IMR-90 (cell line): ENCODE measurements around the gene TMC3. TPM values are rescaled to one million over a fixed set of nuclear protein-coding genes. Genes with fewer than 3 reads are reported as not detected.

Experiments
- ATAC-seq: fragments of 200-7000 bp; cut with Tn5 transposase; 2 replicates; pipeline ENCODE4 v1.9.1; 2020; ENCODE audit warnings: low read depth, mild to moderate bottlenecking, moderate library complexity
- BruUV-seq: library from RNA; stranded (reverse); fragments of 400-500 nt; replicated peaks from 2 replicates; lab custom pipeline; 2021; lab: Mats Ljungman, UMichigan
- CTCF ChIA-PET: fragments of 300-600 bp; formaldehyde crosslinking; extraction: SDS; loops from one replicate; lab custom pipeline; 2021; ENCODE audit warnings: antibody characterized with exemption; lab: Yijun Ruan, JAX
- POLR2A ChIA-PET: fragments of 300-600 bp; sonication (Branson Sonifier 250); formaldehyde crosslinking; loops from one replicate; lab custom pipeline; 2022; ENCODE audit warnings: antibody characterized with exemption; ENCODE audit not compliant: unreplicated experiment; lab: Charles Lee
- DNase-seq: peaks from one replicate; pipeline ENCODE4 v3.0.0; 2013
- H2AFZ ChIP-seq: replicated peaks from 2 replicates; pipeline ENCODE3; 2013; ENCODE audit warnings: low read length, mild to moderate bottlenecking; ENCODE audit not compliant: poor library complexity
- H2AK5ac ChIP-seq: 2 replicates; pipeline ENCODE4 v1.6.1; 2013; ENCODE audit warnings: low read depth, low read length, inconsistent platforms
- H2AK9ac ChIP-seq: replicated peaks from 2 replicates; pipeline ENCODE3; 2013; ENCODE audit warnings: mild to moderate bottlenecking, low read depth, low read length, moderate library complexity; ENCODE audit not compliant: poor library complexity
- H2BK120ac ChIP-seq: 2 replicates; pipeline ENCODE4 v1.6.1; 2013; ENCODE audit warnings: low read depth, low read length, inconsistent platforms
- H2BK15ac ChIP-seq: 3 replicates; pipeline ENCODE4 v1.6.1; 2013; ENCODE audit warnings: low read depth, low read length, inconsistent platforms
- H2BK20ac ChIP-seq: 2 replicates; pipeline ENCODE4 v1.6.1; 2013; ENCODE audit warnings: low read depth, mild to moderate bottlenecking, inconsistent platforms, low read length, moderate library complexity
- H2BK5ac ChIP-seq: 2 replicates; pipeline ENCODE4 v1.6.1; 2013; ENCODE audit warnings: mild to moderate bottlenecking, low read depth, low read length, inconsistent platforms; ENCODE audit not compliant: poor library complexity, severe bottlenecking
- H3K14ac ChIP-seq: replicated peaks from 2 replicates; pipeline ENCODE4 v1.6.1; 2013; ENCODE audit warnings: low read depth, low read length, inconsistent platforms
- H3K18ac ChIP-seq: 2 replicates; pipeline ENCODE4 v1.6.1; 2013; ENCODE audit warnings: low read depth, low read length, control low read depth
- H3K23ac ChIP-seq: 2 replicates; pipeline ENCODE4 v1.6.1; 2013; ENCODE audit warnings: low read depth, low read length, inconsistent platforms
- H3K27ac ChIP-seq: 2 replicates; pipeline ENCODE4 v1.5.1; 2013; ENCODE audit warnings: mild to moderate bottlenecking, control low read depth, low read length; ENCODE audit not compliant: insufficient read depth
- H3K27me3 ChIP-seq: 2 replicates; pipeline ENCODE4 v1.6.1; 2013; ENCODE audit warnings: low read length; ENCODE audit not compliant: control insufficient read depth, insufficient read depth
- H3K36me3 ChIP-seq: 2 replicates; pipeline ENCODE4 v1.6.1; 2013; ENCODE audit warnings: low read length, mixed read lengths; ENCODE audit not compliant: control insufficient read depth, insufficient read depth
- H3K4ac ChIP-seq: 2 replicates; pipeline ENCODE4 v1.6.1; 2013; ENCODE audit warnings: low read depth, low read length, inconsistent platforms
- H3K4me1 ChIP-seq: 2 replicates; pipeline ENCODE4 v1.6.1; 2013; ENCODE audit warnings: low read length, mixed read lengths; ENCODE audit not compliant: control insufficient read depth, insufficient read depth
- H3K4me2 ChIP-seq: 2 replicates; pipeline ENCODE4 v1.6.1; 2013; ENCODE audit warnings: low read depth, mild to moderate bottlenecking, control low read depth, low read length, moderate library complexity
- H3K4me3 ChIP-seq: 2 replicates; pipeline ENCODE4 v1.5.1; 2013; ENCODE audit warnings: low read depth, mild to moderate bottlenecking, control low read depth, low read length, moderate library complexity; ENCODE audit not compliant: insufficient read depth
- H3K56ac ChIP-seq: 2 replicates; pipeline ENCODE4 v1.6.1; 2013; ENCODE audit warnings: low read length, inconsistent platforms; ENCODE audit not compliant: insufficient read depth; ENCODE audit errors: extremely low read depth
- H3K79me1 ChIP-seq, 2 experiments: 2 replicates each; pipeline ENCODE4 v1.6.1; 2013; ENCODE audit warnings: low read length in 2 of 2, inconsistent platforms in 1 of 2, low read depth in 1 of 2
- H3K9ac ChIP-seq: 2 replicates; pipeline ENCODE4 v1.6.1; 2013; ENCODE audit warnings: low read depth, low read length, control low read depth
- H3K9me1 ChIP-seq: 2 replicates; pipeline ENCODE4 v1.6.1; 2013; ENCODE audit warnings: low read length, inconsistent platforms; ENCODE audit not compliant: insufficient read depth
- H3K9me3 ChIP-seq: 2 replicates; pipeline ENCODE4 v1.6.1; 2013; ENCODE audit warnings: low read length; ENCODE audit not compliant: control insufficient read depth, insufficient read depth
- H4K20me1 ChIP-seq: 2 replicates; pipeline ENCODE4 v1.6.1; 2013; ENCODE audit warnings: low read length, inconsistent platforms; ENCODE audit not compliant: insufficient read depth
- H4K5ac ChIP-seq: 2 replicates; pipeline ENCODE4 v1.6.1; 2013; ENCODE audit warnings: mild to moderate bottlenecking, low read depth, low read length, control low read depth
- H4K8ac ChIP-seq, 2 experiments: 2 replicates each; pipeline ENCODE4 v1.6.1; 2013; ENCODE audit warnings: low read depth in 2 of 2, low read length in 2 of 2, control low read depth in 1 of 2, inconsistent platforms in 1 of 2
- H4K91ac ChIP-seq: 2 replicates; pipeline ENCODE4 v1.6.1; 2013; ENCODE audit warnings: low read depth, low read length, inconsistent platforms; ENCODE audit not compliant: insufficient read depth
- BHLHE40 ChIP-seq: fragments of 150-350 bp; IDR thresholded peaks from 2 replicates; pipeline ENCODE4 v1.6.1; 2016; ENCODE audit warnings: mild to moderate bottlenecking, low read depth, low read length
- CEBPB ChIP-seq: IDR thresholded peaks from 2 replicates; pipeline ENCODE4 v1.6.1; 2012; ENCODE audit warnings: low read depth, low read length, improper control_type of control experiment
- CHD1 ChIP-seq: IDR thresholded peaks from 2 replicates; pipeline ENCODE4 v1.6.1; 2012; ENCODE audit warnings: low read depth, low read length, improper control_type of control experiment
- ELK1 ChIP-seq: fragments of 150-350 bp; IDR thresholded peaks from 2 replicates; pipeline ENCODE4 v1.6.1; 2016; ENCODE audit warnings: low read depth, mild to moderate bottlenecking, low read length, moderate library complexity, borderline replicate concordance
- FOS ChIP-seq: fragments of 150-350 bp; IDR thresholded peaks from 2 replicates; pipeline ENCODE4 v1.6.1; 2016; ENCODE audit warnings: low read depth, low read length
- MAZ ChIP-seq: IDR thresholded peaks from 2 replicates; pipeline ENCODE4 v1.6.1; 2012; ENCODE audit warnings: low read depth, mild to moderate bottlenecking, low read length, improper control_type of control experiment, moderate library complexity, borderline replicate concordance
- RAD21 ChIP-seq: IDR thresholded peaks from 2 replicates; pipeline ENCODE4 v1.6.1; 2012; ENCODE audit warnings: low read length, improper control_type of control experiment
- RCOR1 ChIP-seq: IDR thresholded peaks from 2 replicates; pipeline ENCODE4 v1.6.1; 2012; ENCODE audit warnings: mild to moderate bottlenecking, low read length, improper control_type of control experiment; ENCODE audit not compliant: insufficient replicate concordance
- USF2 ChIP-seq: fragments of 150-350 bp; IDR thresholded peaks from 2 replicates; pipeline ENCODE4 v1.6.1; 2017; ENCODE audit warnings: mild to moderate bottlenecking, antibody characterized with exemption, low read length, low read depth
- WGBS, 2 experiments: methylation state at CpG; one replicate each; pipeline versions ENCODE4 v1.1.5 to v1.1.7; 2013; ENCODE audit warnings: missing lambda C conversion rate in 2 of 2; ENCODE audit not compliant: insufficient read length in 1 of 2; ENCODE audit errors: extremely low coverage in 2 of 2; 5-methylcytosine and 5-hydroxymethylcytosine counted together
- dilution Hi-C: fragments of 300-500 bp; cut with HindIII; formaldehyde crosslinking; loops from one replicate; pipeline ENCODE4 v1.14.3; 2018; ENCODE audit warnings: low sequenced_read_pairs; ENCODE audit not compliant: unreplicated experiment
- in situ Hi-C: fragments of 300-500 bp; cut with MboI; formaldehyde crosslinking; loops from 3 replicates; pipeline ENCODE4 v1.14.3; 2019; ENCODE audit warnings: low sequenced_read_pairs, inconsistent platforms, mixed read lengths
- intact Hi-C: fragments of 100-400 bp; cut with micrococcal nuclease; formaldehyde crosslinking; loops from 2 replicates; pipeline ENCODE4 v1.10.0; 2022
- polyA plus RNA-seq, 3 experiments: library from polyadenylated mRNA; depleted of rRNA; stranded (reverse); fragments of >200 nt; gene quantifications; 2 replicates each; pipeline ENCODE4 v1.2.3, GENCODE V29; 2012; ENCODE audit warnings: low replicate concordance in 1 of 3
- total RNA-seq: library from RNA; depleted of rRNA; stranded (reverse); fragments of >200 nt; gene quantifications from 2 replicates; pipeline ENCODE4 v1.2.3, GENCODE V29; 2012

The TMC3 gene
- total and polyA plus RNA-seq, 2 of the 4 experiments (the other 2 are of a cell fraction), result not detected

- Histone ChIP-seq H4K8ac (no peak overlapping the region), H3K27me3 (peaks cover 3% of the 10 kb centered on the region; the same call in 1 of the 2 replicates), H2BK5ac (no peak overlapping the region), H2AK5ac (no peak overlapping the region), H3K9me3 (no peaks in the 10 kb centered on the region), H2BK15ac (no peak overlapping the region), H3K4me3 (no peak overlapping the region), H4K5ac (no peak overlapping the region), H2BK20ac (no peak overlapping the region), H3K79me1 (no peaks in the 10 kb centered on the region), H4K20me1 (no peaks in the 10 kb centered on the region), H2AFZ (no peak overlapping the region), H3K9ac (no peak overlapping the region), H4K91ac (no peak overlapping the region), H3K14ac (no peak overlapping the region), H3K23ac (no peak overlapping the region), H3K18ac (no peak overlapping the region), H2BK120ac (no peak overlapping the region), H3K9me1 (no peaks in the 10 kb centered on the region; the same call in 1 of the 2 replicates), H3K36me3 (no peaks in the 10 kb centered on the region), H3K4me1 (peaks cover under 1% of the 10 kb centered on the region), H2AK9ac (no peak overlapping the region), H3K4ac (no peak overlapping the region), H3K27ac (no peak overlapping the region), H3K4me2 (no peak overlapping the region), H3K56ac (no peak overlapping the region)
- intact Hi-C loops (loop anchor here (5.0 kb wide), 2 partner anchors 693 to 723 kb away; no protein-coding TSS in a partner anchor), in situ Hi-C loops (loop anchor here (10.0 kb wide), 1 partner anchor 781 kb away; no protein-coding TSS in a partner anchor), dilution Hi-C loops (no loop called here)
- TF ChIP-seq CEBPB, result no peak
- TF ChIP-seq FOS, result no peak
- TF ChIP-seq MAZ, result no peak
- no peak for TF ChIP-seq CHD1
- no peak for TF ChIP-seq RAD21
- no peak for TF ChIP-seq ELK1
- TF ChIP-seq USF2, result no peak
- TF ChIP-seq BHLHE40, result no peak
- no peak for TF ChIP-seq RCOR1
- ChIA-PET POLR2A (no interaction called here), CTCF (no interaction called here)
- ATAC-seq (no peak), DNase-seq (no peak)
- 90% methylated on average over 20 of the region's 32 CpGs; no CpG with 5 or more reads in 1 of the 2 experiments for WGBS, 2 experiments
- no TSS peak for BruUV-seq
Observed at GRCh38 chr15:81413851-81414250, 39.8 kb upstream of the TMC3 start.
